HG02798 (cell line): ENCODE data around the gene RPL41.
"Not testable (repeated sequence)": the region's sequence is repeated elsewhere in the genome, so short reads cannot be mapped to it uniquely, and the experiment has no call there.

Experiments
- ATAC-seq: cut with Tn5 transposase; IDR thresholded peaks from one replicate; pipeline ENCODE4 v1.9.1; 2021; ENCODE audit warnings: mild to moderate bottlenecking; ENCODE audit not compliant: unreplicated experiment, poor library complexity

The RPL41 gene

GRCh38 chr12:56152756-56153677 is 36.6 kb downstream of the RPL41 start:
- no peak for ATAC-seq

DNA sequence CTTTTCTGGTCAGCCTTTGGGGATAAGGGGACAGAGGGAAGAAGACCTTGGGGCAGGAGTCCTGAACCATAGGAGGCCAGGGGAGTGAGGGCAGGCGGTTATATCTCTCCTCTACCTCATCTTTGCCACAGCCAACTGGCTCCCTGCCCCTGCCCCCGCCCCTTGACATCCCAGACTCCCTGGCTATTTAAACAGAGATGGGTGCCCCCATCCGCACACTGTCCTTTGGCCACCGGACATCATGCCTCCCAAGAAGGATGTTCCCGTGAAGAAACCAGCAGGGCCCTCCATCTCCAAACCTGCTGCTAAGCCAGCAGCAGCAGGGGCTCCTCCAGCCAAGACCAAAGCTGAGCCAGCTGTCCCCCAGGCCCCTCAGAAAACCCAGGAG is 37.2 kb downstream of the RPL41 start:
- no peak for ATAC-seq

DNA sequence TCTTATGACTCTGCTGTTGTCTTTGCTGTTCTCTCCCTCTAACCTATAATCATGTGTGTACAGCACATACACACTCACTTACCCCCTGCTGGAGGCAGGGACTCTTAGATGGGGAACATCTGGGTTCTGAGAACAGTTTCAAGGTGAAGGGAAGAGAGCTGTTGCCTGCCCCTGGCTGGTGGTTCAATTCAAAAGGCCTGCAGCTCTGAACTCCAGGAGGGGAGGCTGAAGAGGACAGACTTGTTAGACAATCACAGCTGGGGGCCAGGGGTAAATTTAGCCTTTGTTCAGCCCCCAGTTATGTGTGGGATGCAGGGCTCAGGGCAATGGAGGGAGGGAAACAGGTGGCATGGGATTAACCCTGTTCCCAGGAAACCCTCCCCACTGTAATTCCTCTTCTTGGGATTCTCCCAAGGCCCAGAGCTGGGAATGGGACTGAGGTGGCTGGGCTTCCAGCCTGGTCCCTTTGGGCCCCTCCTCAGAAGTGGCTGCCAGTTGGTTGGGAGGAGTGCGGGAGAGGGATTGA is 37.9 kb downstream of the RPL41 start:
- no peak for ATAC-seq

DNA sequence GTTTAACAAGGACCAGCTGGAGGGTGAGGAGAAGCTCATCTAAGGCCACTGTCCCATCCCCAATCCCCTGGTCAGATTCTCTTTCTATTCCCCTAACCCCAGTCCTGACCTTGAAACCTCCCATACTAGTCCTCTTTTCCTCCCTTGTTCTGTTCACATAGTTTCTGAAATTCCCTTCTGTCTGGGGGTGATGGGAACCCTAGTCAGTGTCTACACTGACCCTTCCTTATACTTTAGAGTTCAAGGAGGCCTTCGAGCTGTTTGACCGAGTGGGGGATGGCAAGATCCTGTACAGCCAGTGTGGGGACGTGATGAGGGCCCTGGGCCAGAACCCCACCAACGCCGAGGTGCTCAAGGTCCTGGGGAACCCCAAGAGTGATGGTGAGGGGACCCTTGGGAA is 38.4 kb downstream of the RPL41 start:
- ATAC-seq = no peak

GRCh38 chr12:56155256-56155845 is 38.9 kb downstream of the RPL41 start:
- no peak for ATAC-seq

DNA sequence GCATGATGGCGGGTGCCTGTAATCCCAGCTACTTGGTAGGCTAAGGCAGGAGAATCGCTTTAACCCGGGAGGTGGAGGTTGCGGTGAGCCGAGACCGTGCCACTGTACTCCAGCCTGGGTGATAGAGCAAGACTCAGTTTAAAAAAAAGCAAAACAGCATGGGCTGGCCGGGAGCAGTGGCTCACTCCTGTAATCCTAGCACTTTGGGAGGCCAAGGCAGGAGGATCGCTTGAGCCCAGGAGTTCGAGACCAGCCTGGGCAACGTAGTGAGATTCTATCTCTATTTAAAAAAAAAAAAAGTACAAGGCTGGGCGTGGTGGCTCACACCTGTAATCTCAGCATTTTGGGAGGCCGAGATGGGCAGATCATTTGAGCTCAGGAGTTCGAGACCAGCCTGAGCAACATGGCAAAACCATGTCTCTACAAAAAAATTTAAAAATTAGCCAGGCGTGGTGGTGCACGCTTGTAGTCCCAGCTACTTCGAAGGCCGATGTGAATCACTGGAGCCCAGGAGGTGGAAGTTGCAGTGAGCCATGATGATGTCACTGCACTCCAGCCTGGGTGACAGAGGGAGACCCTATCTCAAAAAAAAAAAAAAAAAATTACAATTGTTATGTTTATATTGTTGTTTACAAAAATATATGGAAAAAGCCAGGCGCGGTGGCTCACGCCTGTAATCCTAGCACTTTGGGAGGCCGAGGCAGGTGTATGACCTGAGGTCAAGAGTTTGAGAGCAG is 40.2 kb downstream of the RPL41 start:
- ATAC-seq = not testable (repeated sequence)

DNA sequence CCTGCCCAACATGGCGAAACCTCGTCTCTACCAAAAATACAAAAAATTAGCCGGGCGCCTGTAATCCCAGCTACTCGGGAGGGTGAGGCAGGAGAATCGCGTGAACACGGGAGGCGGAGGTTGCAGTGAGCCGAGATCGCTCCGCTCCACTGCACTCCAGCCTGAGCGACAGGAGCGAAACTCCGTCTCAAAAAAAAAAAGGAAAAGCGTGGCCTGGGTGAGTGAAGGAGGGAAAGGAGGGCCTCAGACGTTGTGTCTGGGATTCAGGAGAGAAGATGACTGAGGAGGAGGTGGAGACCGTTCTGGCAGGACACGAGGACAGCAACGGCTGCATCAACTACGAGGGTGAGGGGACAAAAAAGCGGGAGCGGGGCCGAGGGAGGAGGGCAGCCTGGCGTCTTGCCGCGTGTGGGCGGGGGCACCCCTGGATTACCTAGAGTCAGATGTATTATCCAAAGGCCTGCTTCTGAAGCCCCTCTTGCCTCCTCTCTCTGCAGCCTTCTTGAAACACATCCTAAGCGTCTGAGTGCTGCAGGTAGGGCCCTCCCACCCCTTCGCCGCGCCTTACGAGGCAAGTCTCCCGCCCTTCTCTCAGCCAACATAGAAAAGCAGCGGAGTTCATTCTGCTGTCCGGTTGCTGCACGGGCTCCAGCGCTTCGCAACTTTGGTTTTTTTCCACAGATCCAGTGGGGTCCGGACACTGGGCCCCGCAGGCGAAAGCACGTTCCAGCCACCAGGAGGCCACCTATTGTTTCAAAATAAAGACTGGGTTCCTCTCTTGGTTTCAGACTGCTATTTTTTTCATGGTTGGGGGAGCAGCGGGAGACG is 41.0 kb downstream of the RPL41 start:
- peak; percentile 28 for ATAC-seq

DNA sequence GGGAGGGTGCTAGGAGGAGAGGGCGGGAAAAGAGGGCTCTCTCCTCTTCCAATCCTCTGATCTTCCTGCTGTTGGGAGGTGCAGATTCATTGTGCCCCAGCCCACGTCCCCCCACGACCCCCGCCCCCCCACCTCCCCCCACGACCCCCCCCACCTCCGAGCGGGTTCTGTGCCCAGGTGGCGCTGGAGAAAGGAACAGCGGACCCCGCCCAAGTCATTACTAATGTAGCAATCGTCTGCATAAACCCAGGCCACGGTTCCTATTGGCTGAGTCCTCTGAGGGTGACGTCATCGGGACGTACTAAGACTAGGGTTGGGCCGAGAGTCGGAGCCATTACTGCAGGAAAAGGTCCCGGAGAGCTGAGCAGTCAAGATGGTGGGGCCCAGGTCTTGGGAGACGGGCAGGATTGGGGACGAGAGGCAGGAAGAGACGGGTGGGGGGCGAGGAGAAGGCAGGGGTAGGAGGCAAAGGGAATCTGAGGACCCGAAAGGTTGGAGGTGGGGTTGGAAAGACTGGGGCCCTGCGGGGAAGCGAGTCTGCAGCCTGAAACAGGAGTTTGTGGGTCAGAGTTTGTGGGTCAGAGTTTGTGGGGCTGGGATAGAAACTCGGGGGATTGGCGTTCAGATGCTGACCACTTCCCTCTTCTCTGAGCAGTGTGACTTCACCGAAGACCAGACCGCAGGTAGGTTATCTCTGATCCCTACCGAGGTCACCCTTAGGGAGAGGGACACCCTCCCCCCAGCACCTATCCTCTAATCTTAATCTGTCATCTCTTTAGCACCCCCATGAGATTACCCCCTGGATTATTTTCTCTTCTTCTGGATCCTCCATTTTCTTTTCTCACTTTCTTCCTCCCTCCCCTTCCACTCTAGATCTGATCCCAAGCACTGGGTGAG is 41.8 kb downstream of the RPL41 start, which contains the start of gene MYL6:
MYL6 (plus strand) TSS at position 331 of the 897 bp plus-strand sequence; CDS start at position 374, 43 bp downstream.
- peak; percentile 89 for ATAC-seq

- ATAC-seq = no peak
These were observed 42.6 kb downstream of the RPL41 start for GRCh38 chr12:56158926-56159461.

GRCh38 chr12:56159482-56160192 is 43.2 kb downstream of the RPL41 start:
- no peak for ATAC-seq

GRCh38 chr12:56160193-56160763 is 43.8 kb downstream of the RPL41 start:
- no peak for ATAC-seq

GRCh38 chr12:56160894-56161689 is 44.7 kb downstream of the RPL41 start:
- ATAC-seq = no peak

GRCh38 chr12:56161690-56162351 is 45.4 kb downstream of the RPL41 start:
- no peak for ATAC-seq

DNA sequence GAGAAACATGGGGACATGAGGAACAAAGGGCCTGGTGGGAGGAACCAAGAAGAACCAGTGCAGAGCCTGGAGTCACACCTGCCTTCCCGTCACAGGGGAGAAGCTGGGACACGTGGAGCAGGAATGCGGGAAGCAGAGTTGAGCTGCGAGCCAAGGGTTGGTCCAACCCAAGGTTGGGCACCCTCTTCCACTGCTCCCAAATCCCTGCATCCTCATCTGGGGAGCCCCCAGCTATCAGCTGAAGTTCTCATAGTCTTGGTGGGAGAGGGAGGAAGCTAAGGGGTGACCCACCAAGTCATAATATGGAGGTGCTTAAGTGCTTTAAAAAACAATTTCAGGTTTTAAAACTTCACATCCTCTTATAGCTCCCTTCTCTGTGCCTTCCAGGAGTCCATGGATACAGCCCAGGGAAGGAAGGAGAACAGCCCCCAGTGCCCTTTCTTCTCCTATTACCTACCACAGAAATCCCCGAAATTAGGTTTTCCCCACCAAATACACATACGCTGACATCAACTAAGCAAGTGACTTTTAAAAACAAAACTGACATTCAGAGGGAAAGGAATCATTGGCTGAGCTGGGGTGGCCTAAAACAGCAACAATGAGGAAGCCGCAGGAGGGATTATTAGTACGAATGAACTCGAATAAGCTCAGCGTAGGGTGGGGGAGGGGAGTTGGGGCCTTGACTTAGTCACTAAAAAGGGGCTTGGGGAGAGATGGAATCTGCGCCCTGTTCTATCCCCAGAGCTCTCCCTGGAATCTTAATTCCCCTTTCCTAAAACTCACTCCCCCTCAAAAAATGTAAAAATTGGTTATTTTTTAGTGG is 46.2 kb downstream of the RPL41 start:
- ATAC-seq = no peak

- ATAC-seq = no peak
These were observed 47.3 kb downstream of the RPL41 start for GRCh38 chr12:56163533-56164344.
